NT2/D1 (cell line): ENCODE measurements around the gene CHCHD6.

ENCODE experiments used
- SUZ12 ChIP-seq: IDR thresholded peaks from 2 replicates; pipeline ENCODE4 v1.6.1; 2011; ENCODE audit not compliant: insufficient read length, insufficient read depth; ENCODE audit errors: extremely low read depth
- YY1 ChIP-seq: IDR thresholded peaks from 2 replicates; pipeline ENCODE4 v1.6.1; 2011; ENCODE audit not compliant: insufficient read length, insufficient read depth
- ZNF274 ChIP-seq: IDR thresholded peaks from 2 replicates; pipeline ENCODE4 v1.6.1; 2011; ENCODE audit warnings: mild to moderate bottlenecking, low read depth, low read length

GRCh38 chr3:126730376-126730775 lies 26.3 kb downstream of the CHCHD6 start:
- no peak for TF ChIP-seq ZNF274
- TF ChIP-seq SUZ12, result no peak
- no peak for TF ChIP-seq YY1
